Loucy (cell line): ENCODE results near the gene CLSTN2.

ENCODE experiments used
- H2AFZ ChIP-seq: fragments of 200-600 bp; sonication (generic); 2 replicates; pipeline ENCODE4 v1.6.0; 2016; ENCODE audit warnings: antibody characterized with exemption, mild to moderate bottlenecking, low read length, moderate library complexity
- H3F3A ChIP-seq: fragments of 200-600 bp; 2 replicates; pipeline ENCODE4 v1.6.0; 2016; ENCODE audit warnings: antibody characterized with exemption, low read depth, mild to moderate bottlenecking
- H3K27me3 ChIP-seq: fragments of 200-600 bp; sonication (generic); 2 replicates; pipeline ENCODE4 v1.6.1; 2014; ENCODE audit warnings: low read length, mild to moderate bottlenecking; ENCODE audit not compliant: insufficient read depth, poor library complexity, severe bottlenecking
- H3K36me3 ChIP-seq: fragments of 200-600 bp; sonication (generic); 2 replicates; pipeline ENCODE4 v1.6.1; 2016; ENCODE audit warnings: low read length; ENCODE audit not compliant: insufficient read depth
- H3K4me1 ChIP-seq: fragments of 200-600 bp; sonication (generic); 2 replicates; pipeline ENCODE4 v1.5.1; 2014; ENCODE audit warnings: low read length, mild to moderate bottlenecking; ENCODE audit not compliant: insufficient read depth, poor library complexity, severe bottlenecking
- H3K4me2 ChIP-seq: fragments of 200-600 bp; sonication (generic); 2 replicates; pipeline ENCODE4 v1.6.0; 2014; ENCODE audit warnings: antibody characterized with exemption, low read length, low read depth, mild to moderate bottlenecking; ENCODE audit not compliant: poor library complexity, severe bottlenecking
- H3K4me3 ChIP-seq: fragments of 200-600 bp; sonication (generic); 2 replicates; pipeline ENCODE4 v1.5.1; 2014; ENCODE audit warnings: low read length, mild to moderate bottlenecking, mixed read lengths; ENCODE audit not compliant: poor library complexity, severe bottlenecking
- H3K79me2 ChIP-seq: fragments of 200-600 bp; sonication (generic); 2 replicates; pipeline ENCODE4 v1.6.1; 2014; ENCODE audit warnings: low read length; ENCODE audit not compliant: insufficient read depth
- H3K9ac ChIP-seq: fragments of 200-600 bp; sonication (generic); 2 replicates; pipeline ENCODE4 v1.6.0; 2014; ENCODE audit warnings: mild to moderate bottlenecking, low read depth, low read length, moderate library complexity; ENCODE audit not compliant: poor library complexity, severe bottlenecking
- H3K9me2 ChIP-seq: fragments of 200-600 bp; sonication (generic); replicated peaks from 2 replicates; pipeline ENCODE4 v1.6.1; 2016; ENCODE audit warnings: low read depth, low read length, mixed read lengths
- H3K9me3 ChIP-seq: fragments of 200-600 bp; sonication (generic); 2 replicates; pipeline ENCODE4 v1.6.1; 2014; ENCODE audit warnings: mild to moderate bottlenecking, antibody characterized with exemption, low read length, low read depth; ENCODE audit not compliant: insufficient read depth
- H4K20me1 ChIP-seq: fragments of 200-600 bp; sonication (generic); 2 replicates; pipeline ENCODE4 v1.6.0; 2014; ENCODE audit warnings: antibody characterized with exemption, low read length, mild to moderate bottlenecking; ENCODE audit not compliant: insufficient read depth, poor library complexity, severe bottlenecking
- CTCF ChIP-seq: fragments of 200-600 bp; sonication (generic); conservative IDR thresholded peaks from 2 replicates; pipeline ENCODE4 v1.5.1; 2014; ENCODE audit warnings: mild to moderate bottlenecking, antibody characterized with exemption, low read length
- EZH2phosphoT487 ChIP-seq: fragments of 200-600 bp; IDR thresholded peaks from 2 replicates; pipeline ENCODE4 v1.6.1; 2018; ENCODE audit warnings: antibody characterized with exemption, mild to moderate bottlenecking, moderate library complexity, borderline replicate concordance

The CLSTN2 gene

GRCh38 chr3:140573011-140573410, 638.0 kb downstream of the CLSTN2 start:
- H3K9ac ChIP-seq = no peak overlapping the region
- H3K9me2 ChIP-seq = no peaks in the 10 kb centered on the region
- H3F3A ChIP-seq = no peaks in the 10 kb centered on the region
- H3K9me3 ChIP-seq = no peaks in the 10 kb centered on the region
- H3K79me2 ChIP-seq = no peaks in the 10 kb centered on the region
- H3K4me2 ChIP-seq = no peak overlapping the region
- H3K36me3 ChIP-seq = no peaks in the 10 kb centered on the region
- no peak overlapping the region for H3K4me3 ChIP-seq
- H2AFZ ChIP-seq = no peak overlapping the region
- TF ChIP-seq EZH2phosphoT487 (no peak), CTCF (no peak)
- H3K4me1 ChIP-seq = no peaks in the 10 kb centered on the region
- no peaks in the 10 kb centered on the region for H4K20me1 ChIP-seq
- no peaks in the 10 kb centered on the region for H3K27me3 ChIP-seq

- Histone ChIP-seq H3K36me3 (no peaks in the 10 kb centered on the region), H2AFZ (no peak overlapping the region), H3F3A (no peaks in the 10 kb centered on the region), H3K9me3 (no peaks in the 10 kb centered on the region), H3K27me3 (no peaks in the 10 kb centered on the region), H3K4me3 (no peak overlapping the region), H3K9me2 (no peaks in the 10 kb centered on the region), H3K4me1 (no peaks in the 10 kb centered on the region), H4K20me1 (no peaks in the 10 kb centered on the region), H3K4me2 (no peak overlapping the region), H3K9ac (no peak overlapping the region), H3K79me2 (no peaks in the 10 kb centered on the region)
- TF ChIP-seq CTCF = no peak
- TF ChIP-seq EZH2phosphoT487 = no peak
Observed at GRCh38 chr3:140574375-140574774, 639.4 kb downstream of the CLSTN2 start.

GRCh38 chr3:140576449-140576848, 641.5 kb downstream of the CLSTN2 start:
- H4K20me1 ChIP-seq = no peaks in the 10 kb centered on the region
- H3K4me1 ChIP-seq = no peaks in the 10 kb centered on the region
- H3K79me2 ChIP-seq = no peaks in the 10 kb centered on the region
- no peaks in the 10 kb centered on the region for H3K36me3 ChIP-seq
- H3K9me3 ChIP-seq = no peaks in the 10 kb centered on the region
- no peak overlapping the region for H3K4me3 ChIP-seq
- no peak overlapping the region for H3K9ac ChIP-seq
- no peaks in the 10 kb centered on the region for H3F3A ChIP-seq
- no peaks in the 10 kb centered on the region for H3K9me2 ChIP-seq
- H3K4me2 ChIP-seq = no peak overlapping the region
- H2AFZ ChIP-seq = no peak overlapping the region
- TF ChIP-seq CTCF (no peak), EZH2phosphoT487 (no peak)
- no peaks in the 10 kb centered on the region for H3K27me3 ChIP-seq
